HepG2 (cell line): ENCODE data around the gene PLCG2. TPM values are rescaled to one million over a fixed set of nuclear protein-coding genes. Genes with fewer than 3 reads are reported as not detected.
A peak's percentile ranks its signal among the peaks of the same experiment; 100 is the strongest.

Experiments
- CBX5 ChIP-seq: sonication (generic); formaldehyde crosslinking; IDR thresholded peaks from 2 replicates; pipeline ENCODE4 v1.4.0; 2020; ENCODE audit warnings: missing genetic modification reagents, borderline replicate concordance
- CENPBD1 ChIP-seq: sonication (generic); formaldehyde crosslinking; IDR thresholded peaks from 2 replicates; pipeline ENCODE4 v1.8.0; 2022; ENCODE audit warnings: missing genetic modification reagents, low read depth, mild to moderate bottlenecking, borderline replicate concordance
- HMG20A ChIP-seq: IDR thresholded peaks from 2 replicates; pipeline ENCODE4 v1.6.1; 2016; ENCODE audit warnings: borderline replicate concordance
- IRX3 ChIP-seq: sonication (generic); formaldehyde crosslinking; IDR thresholded peaks from 2 replicates; pipeline ENCODE4 v1.8.1; 2023; ENCODE audit warnings: mild to moderate bottlenecking, low read depth, missing genetic modification reagents, borderline replicate concordance
- KAT2B ChIP-seq: fragments of 150-350 bp; IDR thresholded peaks from 2 replicates; pipeline ENCODE4 v1.6.1; 2014; ENCODE audit warnings: low read depth, low read length, borderline replicate concordance
- MZF1 ChIP-seq: sonication (generic); formaldehyde crosslinking; IDR thresholded peaks from 2 replicates; pipeline ENCODE4 v1.8.1; 2023; ENCODE audit warnings: mild to moderate bottlenecking, missing genetic modification reagents, borderline replicate concordance
- NCOA1 ChIP-seq: sonication (generic); formaldehyde crosslinking; IDR thresholded peaks from 2 replicates; pipeline ENCODE4 v1.9.0; 2021; ENCODE audit warnings: missing genetic modification reagents
- NFIB ChIP-seq: sonication (generic); formaldehyde crosslinking; IDR thresholded peaks from 2 replicates; pipeline ENCODE4 v1.9.0; 2021; ENCODE audit warnings: missing genetic modification reagents, mild to moderate bottlenecking, borderline replicate concordance
- SP140L ChIP-seq: sonication (generic); formaldehyde crosslinking; IDR thresholded peaks from 2 replicates; pipeline ENCODE4 v1.4.0; 2020; ENCODE audit warnings: missing genetic modification reagents, borderline replicate concordance
- TAF1 ChIP-seq: sonication (generic); formaldehyde crosslinking; IDR thresholded peaks from 2 replicates; pipeline ENCODE4 v1.4.0; 2020; ENCODE audit warnings: missing genetic modification reagents
- TAF15 ChIP-seq: fragments of 200-400 bp; formaldehyde crosslinking; IDR thresholded peaks from one replicate; pipeline ENCODE4 v1.6.1; 2018; ENCODE audit warnings: mild to moderate bottlenecking, low read depth, low read length; ENCODE audit not compliant: poor library complexity, severe bottlenecking
- TOE1 ChIP-seq: sonication (generic); formaldehyde crosslinking; IDR thresholded peaks from 2 replicates; pipeline ENCODE4 v1.4.0; 2020; ENCODE audit warnings: mild to moderate bottlenecking, missing genetic modification reagents
- XBP1 ChIP-seq: sonication (generic); formaldehyde crosslinking; IDR thresholded peaks from 2 replicates; pipeline ENCODE4 v1.5.0; 2020; ENCODE audit warnings: missing genetic modification reagents
- ZBTB8A ChIP-seq: sonication (generic); formaldehyde crosslinking; IDR thresholded peaks from 2 replicates; pipeline ENCODE4 v1.4.0; 2020; ENCODE audit warnings: mild to moderate bottlenecking, low read depth, missing genetic modification reagents, borderline replicate concordance
- ZNF101 ChIP-seq: sonication (generic); formaldehyde crosslinking; IDR thresholded peaks from 2 replicates; pipeline ENCODE4 v1.4.0; 2020; ENCODE audit warnings: mild to moderate bottlenecking, low read depth, missing genetic modification reagents, borderline replicate concordance
- ZNF589 ChIP-seq: sonication (generic); formaldehyde crosslinking; conservative IDR thresholded peaks from 2 replicates; pipeline ENCODE4 v1.8.0; 2022; ENCODE audit warnings: mild to moderate bottlenecking, moderate library complexity, missing genetic modification reagents
- ZNF773 ChIP-seq: sonication (generic); formaldehyde crosslinking; IDR thresholded peaks from 2 replicates; pipeline ENCODE4 v1.4.0; 2020; ENCODE audit warnings: missing genetic modification reagents, borderline replicate concordance
- ZSCAN25 ChIP-seq: sonication (generic); formaldehyde crosslinking; IDR thresholded peaks from 2 replicates; pipeline ENCODE4 v1.8.0; 2022; ENCODE audit warnings: mild to moderate bottlenecking, missing genetic modification reagents
- ZSCAN31 ChIP-seq: sonication (generic); formaldehyde crosslinking; IDR thresholded peaks from 2 replicates; pipeline ENCODE4 v1.5.0; 2020; ENCODE audit warnings: low read depth, mild to moderate bottlenecking, missing genetic modification reagents
- ZZZ3 ChIP-seq: sonication (generic); formaldehyde crosslinking; IDR thresholded peaks from 2 replicates; pipeline ENCODE4 v1.4.0; 2020; ENCODE audit warnings: missing genetic modification reagents, mild to moderate bottlenecking, borderline replicate concordance
- polyA plus RNA-seq, 8 experiments: library from polyadenylated mRNA; depleted of rRNA in 3 of 8; stranded (reverse) in 7 of 8; unstranded in 1 of 8; fragments of >200 nt; fragmentation: Illumina TruSeq in 4 of 8; extraction: Trizol in 4 of 8; gene quantifications; 2 replicates each; pipeline versions ENCODE4 v1.2.1 to v1.2.3, GENCODE V29; 2011 to 2016; ENCODE audit warnings: low read depth in 4 of 8, missing spikeins in 1 of 8, mixed read lengths in 1 of 8; ENCODE audit not compliant: insufficient read depth in 1 of 8
- total RNA-seq, 5 experiments: library from RNA; depleted of rRNA; stranded (reverse); fragments of >200 nt; fragmentation: Illumina TruSeq; extraction: Trizol; gene quantifications; 2 replicates each; pipeline ENCODE4 v1.2.3, GENCODE V29; 2016; ENCODE audit warnings: low read depth in 1 of 5
- TF ChIP-seq, protein P1 (sequence below): sonication (generic); formaldehyde crosslinking; IDR thresholded peaks from 2 replicates; pipeline ENCODE4 v1.5.0; 2020; ENCODE audit warnings: missing genetic modification reagents
- TF ChIP-seq, protein P2 (sequence below): sonication (generic); formaldehyde crosslinking; IDR thresholded peaks from 2 replicates; pipeline ENCODE4 v1.4.0; 2020; ENCODE audit warnings: missing genetic modification reagents
- TF ChIP-seq, protein P3 (sequence below): sonication (generic); formaldehyde crosslinking; IDR thresholded peaks from 2 replicates; pipeline ENCODE4 v1.5.1; 2020; ENCODE audit warnings: mild to moderate bottlenecking, missing genetic modification reagents

Gene PLCG2
- total and polyA plus RNA-seq, 2 of the 13 experiments (the other 11 are each of a cell fraction or from before 2014, with no cell fraction given) = 0.13 to 0.18 TPM

DNA sequence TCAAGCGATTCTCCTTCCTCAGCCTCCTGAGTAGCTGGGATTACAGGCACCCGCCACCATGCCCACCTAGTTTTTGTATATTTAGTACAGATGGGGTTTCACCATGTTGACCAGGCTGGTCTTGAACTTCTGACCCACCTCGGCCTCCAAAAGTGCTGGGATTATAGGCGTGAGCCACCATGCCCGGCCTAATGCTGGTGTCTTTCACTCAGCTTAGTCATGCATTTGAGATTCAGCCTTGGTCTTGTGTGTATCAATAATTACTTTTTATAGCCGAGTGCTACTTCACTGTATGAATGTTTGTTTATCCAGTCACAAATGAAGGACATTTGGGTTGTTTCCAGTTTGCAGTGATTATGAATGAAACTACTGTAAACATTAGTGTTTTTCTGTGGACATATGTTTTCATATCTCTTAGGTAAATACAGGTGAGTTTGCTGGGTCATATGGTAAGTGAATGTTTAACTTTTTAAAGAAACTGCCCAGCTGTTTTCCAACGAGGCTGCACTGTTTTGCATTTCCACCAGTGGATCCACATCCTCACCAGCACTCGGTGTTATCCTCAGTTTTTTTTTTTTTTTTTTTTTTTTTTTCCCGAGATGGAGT, 11.0 kb upstream of the PLCG2 start (continued):
- no peak for TF ChIP-seq XBP1
- no peak for TF ChIP-seq KAT2B
- no peak for TF ChIP-seq NFIB (CRISPR knock-in tag)
- no peak for TF ChIP-seq SP140L (CRISPR knock-in tag)
- TF ChIP-seq CENPBD1 (CRISPR knock-in tag) = no peak
- TF ChIP-seq ZNF101 (CRISPR knock-in tag) = no peak
- no peak for TF ChIP-seq IRX3 (CRISPR knock-in tag)
- TF ChIP-seq MZF1 (CRISPR knock-in tag) = no peak
- peak; percentile 98 for TF ChIP-seq HMG20A (CRISPR knock-in tag)
- no peak for TF ChIP-seq ZSCAN31 (CRISPR knock-in tag)
- TF ChIP-seq, protein P1, sequence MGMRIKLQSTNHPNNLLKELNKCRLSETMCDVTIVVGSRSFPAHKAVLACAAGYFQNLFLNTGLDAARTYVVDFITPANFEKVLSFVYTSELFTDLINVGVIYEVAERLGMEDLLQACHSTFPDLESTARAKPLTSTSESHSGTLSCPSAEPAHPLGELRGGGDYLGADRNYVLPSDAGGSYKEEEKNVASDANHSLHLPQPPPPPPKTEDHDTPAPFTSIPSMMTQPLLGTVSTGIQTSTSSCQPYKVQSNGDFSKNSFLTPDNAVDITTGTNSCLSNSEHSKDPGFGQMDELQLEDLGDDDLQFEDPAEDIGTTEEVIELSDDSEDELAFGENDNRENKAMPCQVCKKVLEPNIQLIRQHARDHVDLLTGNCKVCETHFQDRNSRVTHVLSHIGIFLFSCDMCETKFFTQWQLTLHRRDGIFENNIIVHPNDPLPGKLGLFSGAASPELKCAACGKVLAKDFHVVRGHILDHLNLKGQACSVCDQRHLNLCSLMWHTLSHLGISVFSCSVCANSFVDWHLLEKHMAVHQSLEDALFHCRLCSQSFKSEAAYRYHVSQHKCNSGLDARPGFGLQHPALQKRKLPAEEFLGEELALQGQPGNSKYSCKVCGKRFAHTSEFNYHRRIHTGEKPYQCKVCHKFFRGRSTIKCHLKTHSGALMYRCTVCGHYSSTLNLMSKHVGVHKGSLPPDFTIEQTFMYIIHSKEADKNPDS (CRISPR knock-in tag) = 0 out of 2 replicates have a peak, but pooled peaks have one; percentile 45
- no peak for TF ChIP-seq CBX5 (CRISPR knock-in tag)
- no peak for TF ChIP-seq ZSCAN25 (CRISPR knock-in tag)
- TF ChIP-seq, protein P2, sequence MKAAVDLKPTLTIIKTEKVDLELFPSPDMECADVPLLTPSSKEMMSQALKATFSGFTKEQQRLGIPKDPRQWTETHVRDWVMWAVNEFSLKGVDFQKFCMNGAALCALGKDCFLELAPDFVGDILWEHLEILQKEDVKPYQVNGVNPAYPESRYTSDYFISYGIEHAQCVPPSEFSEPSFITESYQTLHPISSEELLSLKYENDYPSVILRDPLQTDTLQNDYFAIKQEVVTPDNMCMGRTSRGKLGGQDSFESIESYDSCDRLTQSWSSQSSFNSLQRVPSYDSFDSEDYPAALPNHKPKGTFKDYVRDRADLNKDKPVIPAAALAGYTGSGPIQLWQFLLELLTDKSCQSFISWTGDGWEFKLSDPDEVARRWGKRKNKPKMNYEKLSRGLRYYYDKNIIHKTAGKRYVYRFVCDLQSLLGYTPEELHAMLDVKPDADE = no peak
- no peak for TF ChIP-seq ZNF773 (CRISPR knock-in tag)
- no peak for TF ChIP-seq TOE1 (CRISPR knock-in tag)
- 0 out of 2 replicates have a peak, but pooled peaks have one; percentile 65 for TF ChIP-seq ZBTB8A (CRISPR knock-in tag)
- TF ChIP-seq, protein P3, sequence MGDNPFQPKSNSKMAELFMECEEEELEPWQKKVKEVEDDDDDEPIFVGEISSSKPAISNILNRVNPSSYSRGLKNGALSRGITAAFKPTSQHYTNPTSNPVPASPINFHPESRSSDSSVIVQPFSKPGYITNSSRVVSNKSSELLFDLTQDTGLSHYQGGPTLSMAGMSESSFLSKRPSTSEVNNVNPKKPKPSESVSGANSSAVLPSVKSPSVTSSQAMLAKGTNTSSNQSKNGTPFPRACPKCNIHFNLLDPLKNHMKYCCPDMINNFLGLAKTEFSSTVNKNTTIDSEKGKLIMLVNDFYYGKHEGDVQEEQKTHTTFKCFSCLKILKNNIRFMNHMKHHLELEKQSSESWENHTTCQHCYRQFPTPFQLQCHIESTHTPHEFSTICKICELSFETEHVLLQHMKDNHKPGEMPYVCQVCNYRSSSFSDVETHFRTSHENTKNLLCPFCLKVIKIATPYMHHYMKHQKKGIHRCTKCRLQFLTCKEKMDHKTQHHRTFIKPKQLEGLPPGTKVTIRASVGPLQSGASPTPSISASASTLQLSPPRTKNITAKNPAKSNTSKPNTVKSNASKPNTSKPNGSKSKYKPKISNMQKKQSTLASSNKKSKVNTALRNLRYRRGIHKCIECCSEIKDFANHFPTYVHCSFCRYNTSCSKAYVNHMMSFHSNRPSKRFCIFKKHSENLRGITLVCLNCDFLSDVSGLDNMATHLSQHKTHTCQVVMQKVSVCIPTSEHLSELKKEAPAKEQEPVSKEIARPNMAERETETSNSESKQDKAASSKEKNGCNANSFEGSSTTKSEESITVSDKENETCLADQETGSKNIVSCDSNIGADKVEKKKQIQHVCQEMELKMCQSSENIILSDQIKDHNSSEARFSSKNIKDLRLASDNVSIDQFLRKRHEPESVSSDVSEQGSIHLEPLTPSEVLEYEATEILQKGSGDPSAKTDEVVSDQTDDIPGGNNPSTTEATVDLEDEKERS = peak; percentile 46; the same call in 1 of the 2 replicates
- no peak for TF ChIP-seq NCOA1 (CRISPR knock-in tag)
- no peak for TF ChIP-seq TAF15
- TF ChIP-seq ZZZ3 (CRISPR knock-in tag) = no peak
- TF ChIP-seq ZNF589 = no peak
- TF ChIP-seq TAF1 (CRISPR knock-in tag) = no peak
